Measurements from ENCODE around the gene CNTFR. TPM values are rescaled to one million over a fixed set of nuclear protein-coding genes. Genes with fewer than 3 reads are reported as not detected.

The CNTFR gene
- total and polyA plus RNA-seq, 10 of the 15 experiments (the other 5 are each of a cell fraction or from before 2014, with no cell fraction given), result not detected

DNA sequence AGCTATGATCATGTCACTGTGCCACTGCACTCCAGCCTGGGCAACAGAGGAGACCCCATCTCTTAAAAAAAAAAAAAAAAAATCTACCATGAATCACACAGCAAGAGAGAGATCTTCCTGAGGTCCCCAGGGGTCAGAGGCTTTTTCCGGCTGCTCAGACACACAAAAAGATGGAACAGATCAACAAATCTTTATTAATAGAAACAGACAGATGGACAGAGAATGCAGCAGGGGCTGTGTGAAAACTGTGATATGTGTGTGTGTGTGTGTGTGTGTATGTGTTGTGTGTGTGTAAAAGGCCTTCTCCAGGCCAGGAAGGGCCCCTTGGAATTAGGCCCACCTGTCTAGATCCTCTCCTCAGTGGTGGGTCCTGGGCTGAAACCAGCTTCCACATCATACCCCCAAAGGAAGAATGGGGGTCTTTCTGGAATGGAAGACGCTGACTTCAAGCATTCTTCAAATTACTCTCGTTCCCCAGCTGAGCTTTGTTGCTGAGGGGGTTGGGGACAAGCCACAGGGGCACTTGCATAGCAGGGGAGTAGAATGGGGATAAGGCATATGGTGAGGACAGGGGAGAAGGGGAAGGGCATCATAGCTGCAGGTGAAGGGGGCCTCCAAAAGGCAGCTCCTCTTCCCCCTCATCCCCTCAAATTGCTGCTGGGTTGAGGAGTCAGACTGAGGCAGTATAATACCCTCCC lies 45.2 kb upstream of the CNTFR start:
- POLR2A ChIA-PET, result interaction anchor here (1.1 to 1.2 kb wide), 2 partner anchors 10 to 13 kb away, joined by 4 read pairs; no protein-coding TSS in a partner anchor
- intact Hi-C loops (cut with micrococcal nuclease; ENCODE audit: unreplicated experiment) (loop anchor here (1.0 kb wide), 1 partner anchor 22 kb away; the partner anchor contains the start of gene RPP25L), in situ Hi-C loops (cut with MboI) (no loop called here)
- RAD21 ChIA-PET (ENCODE audit: unreplicated experiment), result interaction anchor here (1.0 to 1.6 kb wide), 11 partner anchors 8 to 231 kb away, joined by 3 to 8 read pairs (median 3); partner anchors contain the start of genes DCTN3 and GALT
- Histone ChIP-seq H2AFZ (ENCODE audit: control insufficient read depth, low read depth, low read length) (no peak overlapping the region), H3K27me3 (replicated peaks in 1 of 2; ENCODE audit: control insufficient read depth in 2 of 2, insufficient read depth in 2 of 2, low read length in 1 of 2) (peaks cover under 1 to 4% of the 10 kb centered on the region in 2 experiments; a peak in 3 of 4 replicates), H3K4me3 (no peak overlapping the region), H3K9me3 (replicated peaks; ENCODE audit: control insufficient read depth, insufficient read depth, low read length) (no peaks in the 10 kb centered on the region), H3K4me1 (ENCODE audit: control insufficient read depth, insufficient read depth, low read length) (no peaks in the 10 kb centered on the region; the same call in none of the 2 replicates), H3K36me3 (ENCODE audit: control insufficient read depth in 2 of 2, insufficient read depth in 2 of 2, low read length in 1 of 2) (peaks cover 2 to 6% of the 10 kb centered on the region in 2 experiments; a peak in 3 of 4 replicates), H3K9ac (ENCODE audit: control insufficient read depth, insufficient read depth, low read length) (no peak overlapping the region), H3K79me2 (ENCODE audit: control insufficient read depth, insufficient read depth, low read length) (peaks cover 15% of the 10 kb centered on the region), H3K27ac (ENCODE audit: control insufficient read depth, insufficient read depth) (no peak overlapping the region), H4K20me1 (ENCODE audit: control insufficient read depth, insufficient read depth) (no peaks in the 10 kb centered on the region; the same call in none of the 2 replicates), H3K4me2 (ENCODE audit: control insufficient read depth, insufficient read depth) (no peak overlapping the region)
- SMC1A ChIA-PET (ENCODE audit: uncharacterized antibody, unreplicated experiment), result interaction anchor here (0.7 to 2.6 kb wide), 14 partner anchors 8 to 257 kb away, joined by 3 to 13 read pairs (median 4); partner anchors contain the start of genes DCTN3, GALT, MYORG and RPP25L
- WGBS (ENCODE audit: insufficient coverage, insufficient replicate concordance, low lambda C conversion rate, missing lambda C conversion rate), result 95% methylated on average over 3 of the region's 3 CpGs
- TF ChIP-seq ESRRA (IDR thresholded peaks at IDR 0.05; ENCODE audit: low read length) (no peak), HCFC1 (IDR thresholded peaks at IDR 0.05; ENCODE audit: low read length) (no peak), RUNX3 (IDR thresholded peaks at IDR 0.05; ENCODE audit: low read length) (no peak), KLF5 (IDR thresholded peaks at IDR 0.05; ENCODE audit: partially characterized antibody) (no peak), CBX3 (IDR thresholded peaks at IDR 0.05; ENCODE audit: borderline replicate concordance, low read depth) (no peak), DPF2 (IDR thresholded peaks at IDR 0.05) (no peak), EP300 (IDR thresholded peaks at IDR 0.05; ENCODE audit: borderline replicate concordance in 1 of 2, control insufficient read depth in 1 of 2, low read depth in 2 of 2, low read length in 2 of 2) (no peak), RFX5 (IDR thresholded peaks at IDR 0.05; ENCODE audit: low read depth, low read length) (no peak), GATAD2B (conservative IDR thresholded peaks at IDR 0.05; ENCODE audit: low read depth) (no peak), STAT1 (conservative IDR thresholded peaks at IDR 0.05) (no peak), SRF (IDR thresholded peaks at IDR 0.05; ENCODE audit: low read depth in 2 of 2, low read length in 2 of 2) (no peak), RCOR1 (conservative IDR thresholded peaks at IDR 0.05; ENCODE audit: low read depth, low read length) (no peak), POU2F2 (IDR thresholded peaks at IDR 0.05; ENCODE audit: borderline replicate concordance, low read depth, low read length) (no peak), SUZ12 (IDR thresholded peaks at IDR 0.05; ENCODE audit: unreplicated experiment) (no peak), SMAD1 (IDR thresholded peaks at IDR 0.05; ENCODE audit: low read depth, partially characterized antibody) (no peak), NR2C1 (IDR thresholded peaks at IDR 0.05) (no peak), BMI1 (IDR thresholded peaks at IDR 0.05; ENCODE audit: borderline replicate concordance) (no peak)
- TF ChIP-seq, protein P1, sequence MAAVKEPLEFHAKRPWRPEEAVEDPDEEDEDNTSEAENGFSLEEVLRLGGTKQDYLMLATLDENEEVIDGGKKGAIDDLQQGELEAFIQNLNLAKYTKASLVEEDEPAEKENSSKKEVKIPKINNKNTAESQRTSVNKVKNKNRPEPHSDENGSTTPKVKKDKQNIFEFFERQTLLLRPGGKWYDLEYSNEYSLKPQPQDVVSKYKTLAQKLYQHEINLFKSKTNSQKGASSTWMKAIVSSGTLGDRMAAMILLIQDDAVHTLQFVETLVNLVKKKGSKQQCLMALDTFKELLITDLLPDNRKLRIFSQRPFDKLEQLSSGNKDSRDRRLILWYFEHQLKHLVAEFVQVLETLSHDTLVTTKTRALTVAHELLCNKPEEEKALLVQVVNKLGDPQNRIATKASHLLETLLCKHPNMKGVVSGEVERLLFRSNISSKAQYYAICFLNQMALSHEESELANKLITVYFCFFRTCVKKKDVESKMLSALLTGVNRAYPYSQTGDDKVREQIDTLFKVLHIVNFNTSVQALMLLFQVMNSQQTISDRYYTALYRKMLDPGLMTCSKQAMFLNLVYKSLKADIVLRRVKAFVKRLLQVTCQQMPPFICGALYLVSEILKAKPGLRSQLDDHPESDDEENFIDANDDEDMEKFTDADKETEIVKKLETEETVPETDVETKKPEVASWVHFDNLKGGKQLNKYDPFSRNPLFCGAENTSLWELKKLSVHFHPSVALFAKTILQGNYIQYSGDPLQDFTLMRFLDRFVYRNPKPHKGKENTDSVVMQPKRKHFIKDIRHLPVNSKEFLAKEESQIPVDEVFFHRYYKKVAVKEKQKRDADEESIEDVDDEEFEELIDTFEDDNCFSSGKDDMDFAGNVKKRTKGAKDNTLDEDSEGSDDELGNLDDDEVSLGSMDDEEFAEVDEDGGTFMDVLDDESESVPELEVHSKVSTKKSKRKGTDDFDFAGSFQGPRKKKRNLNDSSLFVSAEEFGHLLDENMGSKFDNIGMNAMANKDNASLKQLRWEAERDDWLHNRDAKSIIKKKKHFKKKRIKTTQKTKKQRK (IDR thresholded peaks at IDR 0.05; ENCODE audit: low read depth, low read length), result no peak
- ATAC-seq, result no peak
- CTCF ChIA-PET, result interaction anchor here (0.5 to 8.3 kb wide), 30 partner anchors 9 to 856 kb away, joined by 3 to 118 read pairs (median 4); partner anchors contain the start of genes DCTN3, GALT and RPP25L
- FAIRE-seq, result no peak
- BruUV-seq (replicated peaks), result no TSS peak
- DNase-seq (ENCODE audit: low read depth, low spot score), result no peak
